Brain pericyte (primary cell): ENCODE data around the gene CSNK2A2.

Experiments
- DNase-seq: peaks from one replicate; pipeline ENCODE4 v3.0.0-alpha.2; 2012; ENCODE audit warnings: low read depth, low spot score

Gene CSNK2A2

DNA sequence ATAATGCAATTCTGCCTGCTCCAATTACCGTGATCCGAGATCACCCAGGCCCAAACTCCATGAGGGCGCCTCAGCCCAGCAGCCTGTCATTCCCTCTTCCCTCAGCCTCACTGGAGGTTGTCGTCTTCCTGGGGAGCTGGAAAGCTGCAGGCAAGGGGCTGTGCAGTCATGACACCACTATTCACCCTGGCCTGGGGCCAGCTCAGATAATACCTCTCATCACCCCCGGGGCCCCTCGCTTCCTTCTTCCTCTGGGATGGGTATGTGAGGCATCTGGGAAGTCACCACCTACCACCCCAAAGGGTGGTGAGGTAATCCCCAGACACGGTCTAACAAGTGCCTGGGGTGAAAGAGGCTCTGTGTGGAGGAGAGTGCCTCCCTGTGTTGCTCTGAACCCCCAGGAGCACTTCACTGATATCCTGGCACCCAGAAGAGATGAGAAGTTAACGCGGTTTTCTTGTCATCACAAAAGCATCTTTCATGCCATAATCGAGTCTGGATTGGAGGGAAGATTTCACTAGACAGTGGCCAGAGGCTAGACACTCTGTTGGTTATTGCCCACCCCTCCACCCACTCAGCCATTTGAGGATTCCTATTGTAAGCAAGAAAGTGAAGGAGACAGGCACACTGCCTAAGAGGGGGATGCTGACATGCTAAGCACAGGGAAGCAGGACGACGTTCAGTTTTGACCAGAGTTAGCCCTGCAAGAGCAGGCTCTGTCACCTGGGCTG lies 87.2 kb downstream of the CSNK2A2 start:
- no peak for DNase-seq

DNA sequence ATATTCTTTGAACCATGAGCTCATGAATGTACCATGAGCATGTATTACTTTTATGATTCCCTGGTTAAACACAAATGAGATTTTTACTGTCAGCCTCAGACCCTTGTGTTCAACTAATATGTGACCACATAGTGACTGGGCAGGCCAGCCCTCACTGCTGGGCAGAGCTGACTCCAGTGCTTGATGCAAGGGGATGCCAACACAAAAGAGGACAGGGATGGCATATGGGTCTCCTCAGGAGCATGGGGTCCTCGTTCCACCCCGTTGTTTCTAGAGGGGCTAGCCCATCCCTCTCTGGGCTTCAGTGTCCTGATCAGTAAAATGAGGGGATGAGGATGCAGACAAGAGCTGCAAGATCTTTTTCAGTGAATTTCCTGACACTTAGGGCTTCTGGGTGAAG lies 88.0 kb downstream of the CSNK2A2 start:
- DNase-seq: no peak

DNA sequence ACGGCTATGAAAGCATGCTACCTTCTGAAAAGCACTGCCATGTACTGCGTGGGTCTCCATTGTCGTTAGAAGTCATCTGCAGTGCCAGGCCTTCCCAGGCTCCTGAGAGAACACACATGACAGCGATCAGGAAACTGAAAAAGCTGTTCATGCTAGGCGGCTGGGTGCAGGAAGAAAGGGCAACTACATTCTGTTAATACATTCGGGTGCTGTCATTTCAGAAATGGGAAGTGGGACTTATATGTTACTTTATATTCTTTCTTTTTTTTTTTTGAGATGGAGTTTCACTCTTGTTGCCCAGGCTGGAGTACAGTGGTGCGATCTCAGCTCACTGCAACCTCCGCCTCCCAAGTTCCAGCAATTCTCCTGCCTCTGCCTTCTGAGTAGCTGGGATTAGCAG lies 88.6 kb downstream of the CSNK2A2 start:
- DNase-seq: no peak
